HG02678 (cell line): ENCODE data around the gene BCAS4.

Experiments used
- ATAC-seq: cut with Tn5 transposase; IDR thresholded peaks from one replicate; pipeline ENCODE4 v1.9.1; 2021; ENCODE audit warnings: mild to moderate bottlenecking, moderate library complexity; ENCODE audit not compliant: unreplicated experiment

Gene BCAS4

GRCh38 chr20:50848846-50849673 is 54.2 kb downstream of the BCAS4 start:
- ATAC-seq = no peak

DNA sequence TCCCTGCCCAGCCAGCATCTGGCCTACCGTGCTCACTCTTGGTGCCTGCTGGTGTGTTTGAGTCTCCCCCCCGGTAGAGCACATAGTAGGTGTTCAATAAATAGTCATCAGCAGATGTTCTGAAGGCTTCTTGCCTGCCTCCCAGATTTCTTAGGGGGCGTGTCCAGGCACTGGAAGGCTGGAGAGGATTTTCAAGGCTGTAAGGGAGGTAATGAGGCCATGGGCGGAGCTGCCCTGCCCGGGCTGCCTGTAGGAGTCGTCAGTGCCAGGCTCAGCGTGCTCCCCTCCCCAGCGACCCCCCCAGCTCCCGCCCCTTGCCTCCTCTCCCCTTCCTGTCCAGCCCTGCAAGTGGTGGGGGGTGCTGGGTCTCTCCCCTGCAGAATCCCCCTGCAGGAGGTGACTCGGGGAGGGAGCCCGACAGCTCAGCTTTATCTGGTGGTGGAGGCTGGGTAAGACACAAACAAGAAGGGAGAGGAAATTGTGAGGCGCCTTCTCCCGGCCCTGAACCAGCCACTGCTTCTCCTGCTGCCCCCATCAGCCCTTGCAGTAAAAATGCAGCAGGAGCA is 55.9 kb downstream of the BCAS4 start:
- no peak for ATAC-seq

DNA sequence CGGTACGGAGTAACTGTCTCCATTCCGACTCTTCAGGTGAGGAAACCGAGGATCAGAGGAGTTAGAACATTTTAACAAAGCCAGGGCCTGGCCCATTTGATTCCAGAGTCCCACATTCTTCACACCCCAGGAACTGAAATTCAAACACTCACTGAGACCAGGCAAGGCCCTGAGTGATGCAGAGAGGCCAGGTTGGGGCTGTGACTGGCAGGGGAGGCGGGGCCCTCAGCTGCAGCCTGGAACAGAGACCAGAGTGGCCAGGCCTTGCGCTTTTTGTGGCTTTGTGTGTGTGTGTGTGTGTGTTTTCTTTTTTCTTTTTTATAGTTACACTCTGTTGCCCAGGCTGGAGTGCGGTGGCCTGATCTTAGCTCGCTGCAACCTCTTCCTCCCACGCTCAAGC is 57.2 kb downstream of the BCAS4 start:
- no peak for ATAC-seq

GRCh38 chr20:50854506-50855249 is 59.8 kb downstream of the BCAS4 start:
- ATAC-seq = no peak

DNA sequence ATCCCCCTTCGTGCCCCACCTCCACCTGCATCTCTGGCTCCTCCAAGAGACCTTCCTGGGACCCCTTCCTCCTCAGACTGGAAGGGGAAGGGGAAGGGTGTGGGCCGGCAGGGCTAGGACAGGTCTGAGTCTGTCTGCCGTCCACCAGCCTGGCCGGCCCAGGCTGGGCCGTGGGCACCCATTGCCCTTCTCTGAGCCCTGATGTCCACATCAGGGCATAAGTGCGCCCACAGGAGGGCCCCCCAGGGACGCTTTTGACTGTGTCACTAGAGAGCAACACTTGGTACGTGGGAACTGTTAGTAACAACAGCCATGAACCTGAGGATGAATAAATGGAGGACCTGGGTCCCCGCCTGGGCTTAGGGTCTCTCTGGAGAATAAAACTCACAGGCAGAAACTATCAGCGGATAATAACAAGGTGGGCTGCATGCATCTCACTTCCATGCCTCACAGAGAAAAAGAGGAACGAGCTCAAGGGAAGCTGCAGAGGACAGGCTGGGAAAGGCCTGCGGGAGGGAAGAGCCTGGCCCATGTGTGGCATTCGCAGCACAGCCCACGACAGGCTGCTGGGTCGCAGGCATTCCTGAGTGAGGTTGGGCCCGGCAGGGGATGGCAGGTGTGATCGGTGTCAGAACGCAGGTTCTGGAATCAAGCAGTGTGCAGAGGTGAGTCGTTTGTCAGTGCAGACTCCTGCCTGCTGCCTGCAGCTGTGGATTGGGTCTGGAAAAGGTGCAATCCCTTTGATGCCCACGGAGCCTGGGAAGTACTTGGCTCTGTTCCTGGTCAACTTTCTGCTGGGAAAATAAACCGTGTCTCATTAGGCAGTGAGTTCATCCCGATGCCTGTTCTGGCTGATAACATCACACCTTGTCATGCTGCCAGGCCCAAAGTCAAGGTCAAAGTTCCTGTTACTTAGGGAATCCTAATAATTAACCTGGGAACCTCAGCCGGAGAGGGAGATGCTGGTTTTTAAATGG is 60.9 kb downstream of the BCAS4 start:
- no peak for ATAC-seq

GRCh38 chr20:50856475-50857041 is 61.7 kb downstream of the BCAS4 start:
- ATAC-seq = no peak

GRCh38 chr20:50857348-50857747 is 62.5 kb downstream of the BCAS4 start:
- no peak for ATAC-seq

DNA sequence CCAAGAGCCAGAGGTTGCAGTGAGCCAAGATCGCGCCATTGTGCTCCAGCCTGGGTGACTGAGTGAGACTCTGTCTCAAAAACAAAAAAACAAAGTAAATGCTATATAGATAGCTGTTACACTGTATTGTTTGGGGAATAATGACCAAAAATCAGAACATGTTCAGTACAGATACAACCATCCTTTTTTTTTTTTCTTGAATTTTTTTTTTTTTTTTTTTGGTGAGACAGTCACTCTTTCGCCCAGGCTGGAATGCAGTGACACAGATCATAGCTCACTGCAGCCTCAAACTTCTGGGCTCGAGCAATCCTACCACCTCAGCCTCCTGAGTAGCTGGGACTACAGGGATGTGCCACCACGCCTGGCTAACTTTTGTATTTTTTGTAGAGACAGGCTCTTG is 63.7 kb downstream of the BCAS4 start:
- ATAC-seq = no peak

GRCh38 chr20:50859161-50859560 is 64.3 kb downstream of the BCAS4 start:
- no peak for ATAC-seq

DNA sequence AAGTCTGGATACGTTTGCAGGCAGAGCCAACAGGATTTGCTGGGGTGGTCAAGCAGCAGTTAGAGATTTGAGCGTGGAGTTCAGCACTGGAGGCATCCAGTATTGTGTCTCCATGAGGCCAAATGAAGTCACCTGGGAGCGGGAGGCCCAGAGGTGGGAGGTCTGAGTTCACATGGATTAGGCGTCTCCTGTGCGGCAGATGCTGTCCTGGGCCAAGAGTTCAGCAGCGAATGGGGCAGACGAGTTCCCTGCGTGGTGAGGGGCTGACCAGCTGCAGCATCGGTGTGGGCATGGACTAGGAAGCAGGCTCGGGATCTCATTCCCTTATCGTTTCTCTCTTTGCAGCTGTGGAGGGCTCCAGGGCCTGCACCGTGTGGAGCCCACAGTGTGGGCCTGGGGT is 66.2 kb downstream of the BCAS4 start:
- no peak for ATAC-seq

DNA sequence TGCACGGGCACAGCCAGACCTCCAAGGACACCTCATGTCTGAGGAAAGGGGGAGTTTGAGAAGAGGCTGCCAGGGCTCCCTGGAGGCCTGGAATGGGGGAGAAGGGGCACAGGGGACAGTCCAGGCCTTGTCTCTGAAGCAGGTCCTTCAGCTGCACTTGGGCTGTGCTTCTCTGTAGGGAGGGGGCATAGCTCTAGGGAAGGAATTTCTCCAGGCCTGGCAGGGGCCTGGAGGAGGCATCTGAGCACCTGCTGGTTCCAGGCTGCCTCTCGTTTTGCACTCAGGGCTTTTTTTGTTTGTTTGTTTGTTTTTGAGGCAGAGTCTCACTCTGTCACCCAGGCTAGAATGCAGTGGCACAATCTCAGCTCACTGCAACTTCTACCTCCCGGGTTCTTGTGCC is 67.7 kb downstream of the BCAS4 start:
- ATAC-seq = no peak

DNA sequence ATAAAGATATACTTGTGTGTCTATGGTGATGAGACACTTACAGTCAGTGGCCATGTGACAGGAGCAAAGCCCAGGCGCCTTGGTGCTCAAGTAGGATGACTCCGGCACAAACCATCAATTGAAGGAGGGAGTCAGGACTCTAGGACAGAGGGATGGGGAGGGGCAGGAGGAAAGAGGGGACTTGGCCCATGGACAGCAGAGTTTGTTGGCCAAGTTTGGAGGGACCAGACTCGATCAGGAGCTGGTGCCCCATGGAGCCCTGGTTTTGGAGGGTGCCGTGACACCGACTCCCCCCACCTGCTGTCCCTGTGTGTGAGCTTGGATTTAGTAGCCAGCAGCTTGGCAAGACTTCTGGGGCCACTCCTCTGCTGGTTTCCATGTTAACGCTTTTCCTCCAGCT is 70.3 kb downstream of the BCAS4 start:
- ATAC-seq = no peak

DNA sequence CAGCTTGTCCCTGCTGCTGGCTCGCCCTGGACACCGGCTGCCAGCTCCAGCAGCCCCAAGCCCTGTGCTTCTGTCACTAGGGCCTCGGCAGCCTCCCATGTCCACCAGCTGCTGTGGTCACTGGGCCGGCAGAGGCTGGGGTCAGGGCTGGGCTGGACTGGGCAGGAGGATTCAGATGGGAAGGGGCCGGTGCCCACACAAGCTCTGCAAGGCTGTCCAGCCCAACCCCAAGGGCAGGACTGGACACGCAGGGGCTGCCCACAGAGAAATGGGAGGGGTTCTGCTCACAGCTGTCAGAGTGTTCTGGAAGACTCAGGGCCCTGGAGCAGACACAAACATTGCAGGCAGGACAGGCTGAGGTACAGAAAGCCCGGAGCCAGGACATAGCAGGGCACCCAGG is 70.7 kb downstream of the BCAS4 start:
- no peak for ATAC-seq

DNA sequence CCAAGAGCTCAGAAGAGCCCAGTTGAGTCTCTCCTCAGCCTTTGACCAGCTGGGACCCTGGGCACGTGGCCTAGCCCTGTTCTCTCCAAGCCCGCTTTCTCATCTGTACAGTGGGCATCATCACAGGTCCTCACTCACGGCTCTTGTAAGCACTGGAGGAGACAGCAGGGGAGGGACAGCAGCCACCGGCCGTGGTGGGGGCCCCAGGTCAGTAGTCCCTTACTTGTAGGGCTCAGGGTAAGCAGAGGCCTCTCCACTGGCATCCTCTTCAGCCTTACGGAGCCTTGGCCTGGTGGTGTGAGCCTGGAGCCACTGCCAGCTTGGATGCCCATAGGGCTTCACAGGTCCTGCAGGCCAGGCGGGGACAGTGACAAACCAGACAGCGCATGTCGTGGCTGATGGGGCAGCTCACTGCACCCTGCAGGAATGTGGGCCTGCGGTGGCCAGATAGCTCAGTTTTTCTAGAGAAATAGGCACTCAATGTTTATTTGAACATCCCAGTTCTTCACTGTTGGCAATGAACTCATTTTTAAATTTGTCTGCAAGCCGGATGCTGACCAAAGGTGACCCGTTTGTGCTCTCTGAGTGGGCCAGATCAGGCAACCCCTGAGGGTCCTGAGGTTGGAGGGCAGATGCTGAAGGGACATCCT is 71.3 kb downstream of the BCAS4 start:
- ATAC-seq = no peak

DNA sequence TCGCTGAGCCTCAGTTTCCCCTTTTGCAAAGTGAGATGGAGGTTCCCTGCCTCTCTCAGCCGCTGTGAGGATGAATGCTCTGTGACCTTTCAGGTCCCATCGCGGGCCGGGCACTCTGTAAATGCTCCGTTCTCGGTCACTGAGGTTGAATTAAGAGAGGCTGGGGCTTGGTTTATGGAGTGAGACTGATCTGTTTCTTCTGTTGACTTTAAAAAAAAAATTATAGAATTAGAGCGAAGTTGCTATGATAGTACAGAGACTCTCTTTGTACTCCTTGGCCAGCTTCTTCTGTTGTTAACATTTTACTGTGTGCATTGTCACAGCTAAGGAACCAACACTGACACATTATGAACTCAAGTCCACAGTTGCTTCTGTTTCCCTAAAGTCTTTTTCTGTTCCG is 72.0 kb downstream of the BCAS4 start:
- no peak for ATAC-seq

GRCh38 chr20:50867805-50868204 is 72.9 kb downstream of the BCAS4 start:
- ATAC-seq = no peak

DNA sequence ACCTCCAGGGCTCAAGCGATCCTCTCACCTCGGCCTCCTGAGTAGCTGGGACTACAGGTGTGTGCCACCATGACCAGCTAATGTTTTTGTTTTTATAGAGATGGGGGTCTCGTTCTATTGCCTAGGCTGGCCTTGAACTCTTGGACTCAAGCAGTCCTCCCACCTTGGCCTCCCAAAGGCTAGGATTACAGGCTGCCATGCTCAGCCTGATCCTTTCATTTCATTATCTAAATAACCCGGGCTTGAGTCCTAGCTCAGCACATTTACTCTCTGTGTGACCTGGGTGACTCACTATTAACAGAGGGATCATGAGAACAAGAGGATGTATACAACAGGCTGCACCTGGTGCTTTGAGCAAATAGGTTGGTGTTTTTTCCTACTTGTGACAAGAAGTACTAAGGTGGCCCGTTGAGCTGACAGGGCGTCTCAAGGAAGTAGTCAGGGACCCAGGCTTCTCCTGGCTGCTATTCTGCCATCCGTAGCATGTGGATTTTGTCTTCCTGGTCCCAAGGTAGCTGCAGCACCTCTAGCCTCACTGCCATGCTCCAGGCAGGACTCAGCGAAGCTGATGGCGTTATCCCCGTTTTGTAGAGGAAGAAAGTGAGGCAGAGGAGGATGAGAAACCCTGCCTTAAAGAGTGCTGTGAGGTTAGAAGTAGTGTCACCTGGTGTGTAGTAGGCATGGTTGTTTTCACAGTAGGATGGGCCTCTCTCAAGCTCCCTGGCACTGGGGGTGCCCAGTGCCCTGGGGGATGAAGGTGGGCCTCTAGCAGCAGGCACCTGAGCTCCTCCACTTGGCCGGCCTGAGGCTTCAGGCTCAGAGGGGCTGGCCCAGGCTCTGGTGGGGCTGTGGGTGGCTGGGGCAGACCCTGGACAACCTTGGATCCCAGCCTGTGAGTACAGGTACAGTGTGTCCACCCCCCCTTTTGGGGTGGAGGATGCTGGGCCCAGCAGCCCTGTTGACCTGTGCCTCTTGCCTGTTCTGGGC is 73.9 kb downstream of the BCAS4 start:
- ATAC-seq = no peak

DNA sequence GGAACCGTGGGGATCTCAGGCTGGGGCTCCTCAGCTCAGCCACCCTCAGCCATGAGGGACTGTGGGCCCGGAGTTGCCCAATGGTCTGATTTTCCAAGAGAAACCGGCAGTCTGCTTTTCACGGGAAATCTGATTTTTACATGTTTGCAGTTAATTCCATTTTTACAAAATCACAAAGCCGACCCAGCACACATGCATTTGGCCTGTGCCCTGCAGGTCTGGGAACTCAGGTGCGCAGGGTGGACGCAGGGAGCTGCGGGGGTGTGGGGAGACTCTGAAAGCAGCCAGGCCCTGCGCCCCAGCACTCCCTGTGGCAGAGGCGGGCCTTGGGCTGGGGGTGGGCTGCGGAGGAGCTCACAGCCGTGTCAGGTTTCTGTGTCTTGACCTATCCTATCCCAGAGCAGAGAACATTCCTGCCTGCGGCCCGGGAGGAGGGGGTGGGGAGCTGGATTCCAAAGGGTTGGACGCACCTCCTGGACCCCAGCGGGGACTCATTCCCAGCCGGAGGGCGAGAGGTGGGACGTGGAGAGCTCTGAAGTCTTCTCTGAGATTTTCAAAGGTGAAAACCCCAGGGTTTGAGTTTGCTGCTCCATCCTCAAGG is 75.8 kb downstream of the BCAS4 start:
- ATAC-seq = no peak
